OCI-LY3 (cell line): Measurements from ENCODE around the gene PSMD9.
"Not testable (repeated sequence)": the region's sequence is repeated elsewhere in the genome, so short reads cannot be mapped to it uniquely, and the experiment has no call there.

Experiments
- EZH2phosphoT487 ChIP-seq: fragments of 200-600 bp; shearing (Covaris generic); IDR thresholded peaks from 2 replicates; pipeline ENCODE4 v1.6.1; 2018; ENCODE audit warnings: antibody characterized with exemption, mixed run types, low read depth
- TF ChIP-seq, protein P1 (sequence below): fragments of 200-600, 300-600 bp; sonication (generic); IDR thresholded peaks from 2 replicates; pipeline ENCODE4 v1.5.1; 2014; ENCODE audit warnings: antibody characterized with exemption, low read length, low read depth

DNA sequence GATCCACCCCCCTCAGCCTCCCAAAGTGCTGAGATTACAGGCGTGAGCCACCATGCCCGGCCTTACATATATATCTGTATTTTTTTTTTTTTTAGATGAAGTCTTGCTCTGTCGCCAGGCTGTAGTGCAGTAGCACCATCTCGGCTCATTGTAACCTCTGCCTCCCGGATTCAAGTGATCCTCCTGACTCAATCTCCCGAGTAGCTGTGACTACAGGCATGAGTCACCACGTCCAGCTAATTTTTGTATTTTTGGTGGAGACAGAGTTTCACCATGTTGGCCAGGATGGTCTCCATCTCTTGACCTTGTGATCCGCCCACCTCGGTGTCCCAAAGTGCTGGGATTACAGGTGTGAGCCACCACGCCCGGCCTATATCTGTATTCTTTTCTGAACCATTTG is 3.5 kb upstream of the PSMD9 start:
- TF ChIP-seq, protein P1, sequence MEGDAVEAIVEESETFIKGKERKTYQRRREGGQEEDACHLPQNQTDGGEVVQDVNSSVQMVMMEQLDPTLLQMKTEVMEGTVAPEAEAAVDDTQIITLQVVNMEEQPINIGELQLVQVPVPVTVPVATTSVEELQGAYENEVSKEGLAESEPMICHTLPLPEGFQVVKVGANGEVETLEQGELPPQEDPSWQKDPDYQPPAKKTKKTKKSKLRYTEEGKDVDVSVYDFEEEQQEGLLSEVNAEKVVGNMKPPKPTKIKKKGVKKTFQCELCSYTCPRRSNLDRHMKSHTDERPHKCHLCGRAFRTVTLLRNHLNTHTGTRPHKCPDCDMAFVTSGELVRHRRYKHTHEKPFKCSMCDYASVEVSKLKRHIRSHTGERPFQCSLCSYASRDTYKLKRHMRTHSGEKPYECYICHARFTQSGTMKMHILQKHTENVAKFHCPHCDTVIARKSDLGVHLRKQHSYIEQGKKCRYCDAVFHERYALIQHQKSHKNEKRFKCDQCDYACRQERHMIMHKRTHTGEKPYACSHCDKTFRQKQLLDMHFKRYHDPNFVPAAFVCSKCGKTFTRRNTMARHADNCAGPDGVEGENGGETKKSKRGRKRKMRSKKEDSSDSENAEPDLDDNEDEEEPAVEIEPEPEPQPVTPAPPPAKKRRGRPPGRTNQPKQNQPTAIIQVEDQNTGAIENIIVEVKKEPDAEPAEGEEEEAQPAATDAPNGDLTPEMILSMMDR, result not testable (repeated sequence)
- TF ChIP-seq EZH2phosphoT487, result not testable (repeated sequence)
